Liver (tissue), 9 donors: Measurements from ENCODE around the gene KLF16. TPM values are rescaled to one million over a fixed set of nuclear protein-coding genes. Genes with fewer than 3 reads are reported as not detected.

Source experiments
- DNase-seq: peaks from one replicate; pipeline ENCODE4 v3.0.0-alpha.2; 2017; ENCODE audit warnings: low spot score
- H3K27ac ChIP-seq, 2 donors: one replicate each; pipeline ENCODE4 v1.7.0; 2013; ENCODE audit warnings: inconsistent platforms in 2 of 2, low read length in 2 of 2, control low read depth in 1 of 2, low read depth in 1 of 2, mild to moderate bottlenecking in 1 of 2
- H3K27me3 ChIP-seq, 4 donors: one replicate each; pipeline versions ENCODE4 v1.6.1 to v1.7.0; 2013; ENCODE audit warnings: low read length in 3 of 4, inconsistent platforms in 1 of 4, mild to moderate bottlenecking in 1 of 4, moderate library complexity in 1 of 4; ENCODE audit not compliant: control insufficient read depth in 4 of 4, insufficient read depth in 4 of 4
- H3K36me3 ChIP-seq, 4 donors: one replicate each; pipeline versions ENCODE4 v1.6.1 to v1.7.0; 2013; ENCODE audit warnings: low read length in 3 of 4, mild to moderate bottlenecking in 3 of 4, low read depth in 1 of 4, moderate library complexity in 1 of 4; ENCODE audit not compliant: control insufficient read depth in 4 of 4, insufficient read depth in 3 of 4
- H3K4me1 ChIP-seq, 4 donors: one replicate each; pipeline versions ENCODE4 v1.6.1 to v1.7.0; 2013; ENCODE audit warnings: low read length in 3 of 4, mild to moderate bottlenecking in 3 of 4, moderate library complexity in 1 of 4; ENCODE audit not compliant: control insufficient read depth in 4 of 4, insufficient read depth in 4 of 4
- H3K4me3 ChIP-seq, 3 donors: one replicate each; pipeline versions ENCODE4 v1.6.1 to v1.7.0; 2013; ENCODE audit warnings: low read length in 3 of 3, control low read depth in 1 of 3, low read depth in 1 of 3, mild to moderate bottlenecking in 1 of 3
- H3K9ac ChIP-seq, 2 donors: one replicate each; pipeline ENCODE4 v1.7.0; 2013; ENCODE audit warnings: low read length in 2 of 2, mild to moderate bottlenecking in 2 of 2, moderate library complexity in 2 of 2, control low read depth in 1 of 2, low read depth in 1 of 2
- H3K9me3 ChIP-seq, 4 donors: one replicate each; pipeline versions ENCODE4 v1.6.1 to v1.7.0; 2013; ENCODE audit warnings: low read length in 3 of 4; ENCODE audit not compliant: control insufficient read depth in 4 of 4
- CTCF ChIP-seq: fragments of 150-350 bp; IDR thresholded peaks from 2 replicates; pipeline ENCODE4 v1.5.1; 2017; ENCODE audit warnings: improper control_type of control experiment, low read depth, low read length; ENCODE audit not compliant: missing input control
- EGR1 ChIP-seq, 2 donors: IDR thresholded peaks; 2 replicates each; pipeline ENCODE4 v1.6.1; 2016 to 2018; ENCODE audit warnings: antibody characterized with exemption in 2 of 2, low read depth in 2 of 2
- FOXA1 ChIP-seq: IDR thresholded peaks from 2 replicates; pipeline ENCODE4 v1.6.1; 2016; ENCODE audit warnings: antibody characterized with exemption
- FOXA2 ChIP-seq: IDR thresholded peaks from 2 replicates; pipeline ENCODE4 v1.6.1; 2016; ENCODE audit warnings: antibody characterized with exemption
- GABPA ChIP-seq, 2 donors: IDR thresholded peaks in 1 of 2; conservative IDR thresholded peaks in 1 of 2; 2 replicates each; pipeline ENCODE4 v1.6.1; 2016; ENCODE audit warnings: antibody characterized with exemption in 2 of 2, mild to moderate bottlenecking in 1 of 2, moderate library complexity in 1 of 2
- HNF4A ChIP-seq, 2 donors: conservative IDR thresholded peaks; 2 replicates each; pipeline ENCODE4 v1.6.1; 2016; ENCODE audit warnings: antibody characterized with exemption in 2 of 2, mild to moderate bottlenecking in 2 of 2
- HNF4G ChIP-seq: IDR thresholded peaks from 2 replicates; pipeline ENCODE4 v1.6.1; 2016; ENCODE audit warnings: antibody characterized with exemption
- JUND ChIP-seq, 2 donors: IDR thresholded peaks; 2 replicates each; pipeline ENCODE4 v1.6.1; 2016; ENCODE audit warnings: antibody characterized with exemption in 2 of 2
- NR2F2 ChIP-seq: IDR thresholded peaks from 2 replicates; pipeline ENCODE4 v1.6.1; 2016; ENCODE audit warnings: antibody characterized with exemption
- RAD21 ChIP-seq, 2 donors: IDR thresholded peaks; 2 replicates each; pipeline ENCODE4 v1.6.1; 2016; ENCODE audit warnings: antibody characterized with exemption in 2 of 2, mild to moderate bottlenecking in 2 of 2
- RXRA ChIP-seq, 2 donors: IDR thresholded peaks; 2 replicates each; pipeline ENCODE4 v1.6.1; 2017 to 2018; ENCODE audit warnings: antibody characterized with exemption in 2 of 2, mild to moderate bottlenecking in 1 of 2
- SP1 ChIP-seq: IDR thresholded peaks from 2 replicates; pipeline ENCODE4 v1.6.1; 2018; ENCODE audit warnings: antibody characterized with exemption, mild to moderate bottlenecking
- TAF1 ChIP-seq: conservative IDR thresholded peaks from 2 replicates; pipeline ENCODE4 v1.6.1; 2016; ENCODE audit warnings: antibody characterized with exemption, mild to moderate bottlenecking
- YY1 ChIP-seq: IDR thresholded peaks from 2 replicates; pipeline ENCODE4 v1.6.1; 2016; ENCODE audit warnings: antibody characterized with exemption, mild to moderate bottlenecking
- ZBTB33 ChIP-seq: IDR thresholded peaks from 2 replicates; pipeline ENCODE4 v1.6.1; 2016; ENCODE audit warnings: antibody characterized with exemption
- WGBS: extraction: QIAGEN DNeasy Blood & Tissue Kit; methylation state at CpG from one replicate; pipeline ENCODE4 v1.1.7; 2013; 5-methylcytosine and 5-hydroxymethylcytosine counted together
- polyA plus RNA-seq, 2 donors: library from polyadenylated mRNA; stranded (reverse) in 1 of 2; unstranded in 1 of 2; fragments of 200-250 nt in 1 of 2; fragments of >200 nt in 1 of 2; fragmentation: Nextera tagmentation in 1 of 2; extraction: Ambion mirVana in 1 of 2; gene quantifications; one replicate each; pipeline versions ENCODE4 v1.2.1 to v1.2.3, GENCODE V29; 2013 to 2015
- total RNA-seq, 2 donors: library from RNA; depleted of rRNA; stranded (reverse); fragments of >200 nt; gene quantifications; one replicate each; pipeline ENCODE4 v1.2.3, GENCODE V29; 2014
- TF ChIP-seq, protein P1 (sequence below): IDR thresholded peaks from 2 replicates; pipeline ENCODE4 v1.6.1; 2016; ENCODE audit warnings: antibody characterized with exemption, mild to moderate bottlenecking
- TF ChIP-seq, protein P2 (sequence below): IDR thresholded peaks from 2 replicates; pipeline ENCODE4 v1.6.1; 2016; ENCODE audit warnings: antibody characterized with exemption
- TF ChIP-seq, protein P3 (sequence below): IDR thresholded peaks from 2 replicates; pipeline ENCODE4 v1.6.1; 2016; ENCODE audit warnings: antibody characterized with exemption
- donor health status: healthy.
- donor health status: healthy.
- donor health status: healthy.
- donor health status: healthy.
- donor health status: healthy.

Gene KLF16
- total and polyA plus RNA-seq, 4 donors, result 1.2 to 14.8 (median 6.0) TPM

DNA sequence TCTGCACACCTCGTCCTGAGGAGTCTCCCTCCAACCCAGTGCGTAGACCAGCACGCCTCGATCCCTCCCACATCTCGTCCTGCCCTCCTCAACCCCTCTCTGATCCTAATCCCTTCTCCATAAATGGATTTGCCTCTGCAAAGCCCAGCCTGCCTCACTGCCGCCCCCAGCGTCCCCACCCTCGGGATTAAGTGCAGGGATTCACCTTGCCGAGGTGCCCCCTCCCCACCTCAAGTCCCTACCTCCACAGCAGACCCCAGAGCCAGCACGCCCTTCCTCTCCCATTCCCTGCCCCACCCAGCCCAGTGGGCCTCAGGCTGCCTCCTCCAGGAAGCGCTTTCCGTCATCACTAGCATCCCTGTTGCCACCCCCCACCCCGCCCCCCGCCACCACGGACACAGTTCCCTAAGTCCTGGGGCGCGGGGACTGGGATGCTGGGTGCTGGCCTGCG lies 4.0 kb downstream of the KLF16 start:
- Histone ChIP-seq H3K27ac (peak overlapping the region; percentile 32 to 89), H3K4me1 (peaks cover 41 to 71% (median 53%) of the 10 kb centered on the region in 4 donors), H3K27me3 (no peaks in the 10 kb centered on the region), H3K9ac (no peak overlapping the region), H3K9me3 (no peaks in the 10 kb centered on the region), H3K4me3 (no peak overlapping the region), H3K36me3 (no peaks in the 10 kb centered on the region)
- TF ChIP-seq RAD21 (IDR thresholded peaks at IDR 0.05), result no peak
- no peak for TF ChIP-seq HNF4G
- no peak for TF ChIP-seq FOXA2
- no peak for TF ChIP-seq RXRA (IDR thresholded peaks at IDR 0.05)
- no peak for TF ChIP-seq SP1
- TF ChIP-seq GABPA (IDR thresholded peaks at IDR 0.05 in 1 of 2, conservative IDR thresholded peaks at IDR 0.05 in 1 of 2), result no peak
- TF ChIP-seq, protein P1, sequence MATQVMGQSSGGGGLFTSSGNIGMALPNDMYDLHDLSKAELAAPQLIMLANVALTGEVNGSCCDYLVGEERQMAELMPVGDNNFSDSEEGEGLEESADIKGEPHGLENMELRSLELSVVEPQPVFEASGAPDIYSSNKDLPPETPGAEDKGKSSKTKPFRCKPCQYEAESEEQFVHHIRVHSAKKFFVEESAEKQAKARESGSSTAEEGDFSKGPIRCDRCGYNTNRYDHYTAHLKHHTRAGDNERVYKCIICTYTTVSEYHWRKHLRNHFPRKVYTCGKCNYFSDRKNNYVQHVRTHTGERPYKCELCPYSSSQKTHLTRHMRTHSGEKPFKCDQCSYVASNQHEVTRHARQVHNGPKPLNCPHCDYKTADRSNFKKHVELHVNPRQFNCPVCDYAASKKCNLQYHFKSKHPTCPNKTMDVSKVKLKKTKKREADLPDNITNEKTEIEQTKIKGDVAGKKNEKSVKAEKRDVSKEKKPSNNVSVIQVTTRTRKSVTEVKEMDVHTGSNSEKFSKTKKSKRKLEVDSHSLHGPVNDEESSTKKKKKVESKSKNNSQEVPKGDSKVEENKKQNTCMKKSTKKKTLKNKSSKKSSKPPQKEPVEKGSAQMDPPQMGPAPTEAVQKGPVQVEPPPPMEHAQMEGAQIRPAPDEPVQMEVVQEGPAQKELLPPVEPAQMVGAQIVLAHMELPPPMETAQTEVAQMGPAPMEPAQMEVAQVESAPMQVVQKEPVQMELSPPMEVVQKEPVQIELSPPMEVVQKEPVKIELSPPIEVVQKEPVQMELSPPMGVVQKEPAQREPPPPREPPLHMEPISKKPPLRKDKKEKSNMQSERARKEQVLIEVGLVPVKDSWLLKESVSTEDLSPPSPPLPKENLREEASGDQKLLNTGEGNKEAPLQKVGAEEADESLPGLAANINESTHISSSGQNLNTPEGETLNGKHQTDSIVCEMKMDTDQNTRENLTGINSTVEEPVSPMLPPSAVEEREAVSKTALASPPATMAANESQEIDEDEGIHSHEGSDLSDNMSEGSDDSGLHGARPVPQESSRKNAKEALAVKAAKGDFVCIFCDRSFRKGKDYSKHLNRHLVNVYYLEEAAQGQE, result no peak
- no peak for TF ChIP-seq CTCF
- TF ChIP-seq YY1, result no peak
- no peak for TF ChIP-seq ZBTB33
- TF ChIP-seq EGR1 (IDR thresholded peaks at IDR 0.05; ENCODE audit: low read depth in 2 of 2), result no peak
- TF ChIP-seq HNF4A (conservative IDR thresholded peaks at IDR 0.05), result no peak
- TF ChIP-seq NR2F2, result no peak
- no peak for TF ChIP-seq FOXA1
- TF ChIP-seq, protein P2, sequence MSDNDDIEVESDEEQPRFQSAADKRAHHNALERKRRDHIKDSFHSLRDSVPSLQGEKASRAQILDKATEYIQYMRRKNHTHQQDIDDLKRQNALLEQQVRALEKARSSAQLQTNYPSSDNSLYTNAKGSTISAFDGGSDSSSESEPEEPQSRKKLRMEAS, result no peak
- TF ChIP-seq JUND (IDR thresholded peaks at IDR 0.05), result no peak
- DNase-seq, result no peak
- 63% methylated on average over 18 of the region's 18 CpGs for whole genome bisulfite sequencing

DNA sequence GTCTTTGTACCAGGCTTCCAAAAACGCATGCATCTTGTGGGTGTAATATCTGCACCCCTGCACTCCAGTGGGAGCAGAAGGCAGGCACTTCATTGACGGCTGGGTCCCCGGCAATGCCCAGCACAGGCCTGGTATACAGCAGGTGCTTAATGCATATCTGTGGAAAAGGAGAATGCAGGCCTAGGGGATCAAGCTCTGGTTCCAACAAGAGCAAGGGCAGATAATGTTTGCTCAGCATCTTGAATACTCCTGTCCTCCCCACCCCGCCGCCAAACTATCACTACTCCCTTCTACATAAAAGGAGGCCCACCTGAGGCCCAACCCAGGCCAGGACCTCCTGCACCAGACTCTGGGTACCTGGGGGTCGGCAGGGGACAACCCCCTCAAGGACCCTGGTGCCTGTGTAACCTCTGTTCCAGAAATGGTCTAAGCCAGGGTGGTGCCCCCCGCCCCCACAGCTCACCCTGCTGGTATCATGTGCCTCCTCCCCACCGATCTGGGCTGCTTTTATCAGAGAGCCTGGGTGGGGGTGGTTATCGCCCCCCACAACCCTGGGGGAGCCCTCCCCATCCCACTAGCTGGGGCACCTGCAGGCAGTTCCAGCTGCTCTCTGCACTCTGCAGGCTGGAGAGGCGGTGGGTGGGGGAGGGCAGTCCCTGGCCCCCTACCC lies 4.8 kb downstream of the KLF16 start:
- H3K4me1 ChIP-seq, result peaks cover 43 to 74% (median 56%) of the 10 kb centered on the region in 4 donors
- TF ChIP-seq JUND (IDR thresholded peaks at IDR 0.05) (no peak), CTCF (no peak), HNF4A (conservative IDR thresholded peaks at IDR 0.05) (no peak), FOXA1 (no peak), GABPA (IDR thresholded peaks at IDR 0.05 in 1 of 2, conservative IDR thresholded peaks at IDR 0.05 in 1 of 2) (no peak), RXRA (IDR thresholded peaks at IDR 0.05) (no peak), HNF4G (no peak), NR2F2 (no peak), YY1 (no peak), FOXA2 (no peak), ZBTB33 (no peak), RAD21 (IDR thresholded peaks at IDR 0.05) (no peak), SP1 (no peak), TAF1 (no peak)
- TF ChIP-seq, protein P2, result no peak
- TF ChIP-seq, protein P3, sequence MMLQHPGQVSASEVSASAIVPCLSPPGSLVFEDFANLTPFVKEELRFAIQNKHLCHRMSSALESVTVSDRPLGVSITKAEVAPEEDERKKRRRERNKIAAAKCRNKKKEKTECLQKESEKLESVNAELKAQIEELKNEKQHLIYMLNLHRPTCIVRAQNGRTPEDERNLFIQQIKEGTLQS, result no peak

More for the DNA sequence above, 4.8 kb downstream of the KLF16 start:
- peaks cover 0 to 2% (median 0%) of the 10 kb centered on the region in 4 donors for H3K36me3 ChIP-seq
- peak; percentile 62 for DNase-seq
- H3K27me3 ChIP-seq, result no peaks in the 10 kb centered on the region
- peak overlapping the region; percentile 89 to 92 for H3K27ac ChIP-seq
- WGBS, result 74% methylated on average over 10 of the region's 10 CpGs
- no peaks in the 10 kb centered on the region for H3K9me3 ChIP-seq
- H3K4me3 ChIP-seq, result no peak overlapping the region
- no peak overlapping the region for H3K9ac ChIP-seq
